Measurements from ENCODE around the gene RNF217. TPM values are rescaled to one million over a fixed set of nuclear protein-coding genes. Genes with fewer than 3 reads are reported as not detected.

Gene RNF217
- total RNA-seq, 1 donor from 2014 or later, result 25.5 TPM

- Histone ChIP-seq H3K9me3 (no peaks in the 10 kb centered on the region), H3K27me3 (ENCODE audit: low read depth) (no peaks in the 10 kb centered on the region), H3K27ac (no peak overlapping the region), H3K4me3 (no peak overlapping the region), H3K4me1 (peaks cover 36% of the 10 kb centered on the region), H3K36me3 (peaks cover 20% of the 10 kb centered on the region)
- intact Hi-C loops (cut with DNase I), result no loop called here
- DNase-seq (no peak), ATAC-seq (no peak)
- TF ChIP-seq, protein P1, sequence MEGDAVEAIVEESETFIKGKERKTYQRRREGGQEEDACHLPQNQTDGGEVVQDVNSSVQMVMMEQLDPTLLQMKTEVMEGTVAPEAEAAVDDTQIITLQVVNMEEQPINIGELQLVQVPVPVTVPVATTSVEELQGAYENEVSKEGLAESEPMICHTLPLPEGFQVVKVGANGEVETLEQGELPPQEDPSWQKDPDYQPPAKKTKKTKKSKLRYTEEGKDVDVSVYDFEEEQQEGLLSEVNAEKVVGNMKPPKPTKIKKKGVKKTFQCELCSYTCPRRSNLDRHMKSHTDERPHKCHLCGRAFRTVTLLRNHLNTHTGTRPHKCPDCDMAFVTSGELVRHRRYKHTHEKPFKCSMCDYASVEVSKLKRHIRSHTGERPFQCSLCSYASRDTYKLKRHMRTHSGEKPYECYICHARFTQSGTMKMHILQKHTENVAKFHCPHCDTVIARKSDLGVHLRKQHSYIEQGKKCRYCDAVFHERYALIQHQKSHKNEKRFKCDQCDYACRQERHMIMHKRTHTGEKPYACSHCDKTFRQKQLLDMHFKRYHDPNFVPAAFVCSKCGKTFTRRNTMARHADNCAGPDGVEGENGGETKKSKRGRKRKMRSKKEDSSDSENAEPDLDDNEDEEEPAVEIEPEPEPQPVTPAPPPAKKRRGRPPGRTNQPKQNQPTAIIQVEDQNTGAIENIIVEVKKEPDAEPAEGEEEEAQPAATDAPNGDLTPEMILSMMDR (IDR thresholded peaks at IDR 0.05), result no peak
Observed at GRCh38 chr6:124967444-124967843, 5.2 kb downstream of the RNF217 start.

GRCh38 chr6:124968401-124968800 lies 6.2 kb downstream of the RNF217 start:
- H3K9me3 ChIP-seq, result no peaks in the 10 kb centered on the region
- ATAC-seq (no peak), DNase-seq (no peak)
- intact Hi-C loops (cut with DNase I), result no loop called here
- H3K27ac ChIP-seq, result no peak overlapping the region
- H3K4me1 ChIP-seq, result peaks cover 36% of the 10 kb centered on the region
- TF ChIP-seq, protein P1 (IDR thresholded peaks at IDR 0.05), result no peak
- no peak overlapping the region for H3K4me3 ChIP-seq
- H3K36me3 ChIP-seq, result peaks cover 26% of the 10 kb centered on the region
- H3K27me3 ChIP-seq (ENCODE audit: low read depth), result no peaks in the 10 kb centered on the region

DNA sequence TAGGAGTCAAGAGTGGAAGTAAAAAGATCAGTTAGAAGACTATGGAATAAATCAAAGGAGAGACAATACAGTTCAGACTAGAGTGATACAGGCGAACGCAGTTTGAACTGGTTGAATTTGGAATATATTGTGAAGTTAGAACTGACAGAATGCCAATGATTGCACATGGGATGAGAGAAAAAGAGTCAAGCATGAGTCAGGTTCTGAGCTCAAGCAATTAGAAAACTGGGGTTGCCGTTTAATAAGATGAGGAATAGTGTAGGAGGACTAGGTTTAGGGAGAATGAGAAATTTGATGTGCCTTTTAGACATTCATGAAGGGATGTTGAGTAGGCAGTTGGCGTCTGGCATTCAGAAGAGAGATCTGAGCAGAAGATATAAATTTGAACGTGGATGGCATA lies 8.0 kb downstream of the RNF217 start:
- TF ChIP-seq, protein P1 (IDR thresholded peaks at IDR 0.05), result no peak
- H3K9me3 ChIP-seq, result no peaks in the 10 kb centered on the region
- no peak for ATAC-seq

DNA sequence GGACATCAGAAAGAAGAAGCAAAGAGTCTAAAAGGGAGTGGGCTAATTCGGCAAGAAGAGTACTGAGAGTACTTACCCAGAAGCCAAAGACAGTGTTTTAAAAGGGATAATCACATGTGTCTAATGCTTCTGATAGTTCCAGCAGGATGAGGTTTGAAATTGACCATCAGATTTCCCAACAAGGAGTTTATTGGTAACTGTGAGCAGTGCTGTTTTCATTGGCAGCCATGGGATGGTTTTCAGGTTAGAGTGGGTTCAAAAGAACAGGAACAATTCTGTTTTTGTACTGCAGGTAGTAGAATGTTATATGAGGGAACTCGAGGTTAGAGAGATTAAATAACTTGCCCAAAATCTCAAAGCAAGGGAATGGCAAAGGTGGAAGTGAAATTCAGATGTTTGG lies 8.5 kb downstream of the RNF217 start:
- TF ChIP-seq, protein P1 (IDR thresholded peaks at IDR 0.05), result no peak
- H3K36me3 ChIP-seq, result peaks cover 34% of the 10 kb centered on the region
- DNase-seq (no peak), ATAC-seq (no peak)
- H3K27me3 ChIP-seq (ENCODE audit: low read depth), result no peaks in the 10 kb centered on the region
- H3K4me1 ChIP-seq, result peaks cover 18% of the 10 kb centered on the region
- no peaks in the 10 kb centered on the region for H3K9me3 ChIP-seq
- intact Hi-C loops (cut with DNase I), result no loop called here
- no peak overlapping the region for H3K4me3 ChIP-seq
- no peak overlapping the region for H3K27ac ChIP-seq

More for the DNA sequence above, 8.0 kb downstream of the RNF217 start:
- no peak for DNase-seq
- Histone ChIP-seq H3K27me3 (ENCODE audit: low read depth) (no peaks in the 10 kb centered on the region), H3K27ac (no peak overlapping the region), H3K36me3 (peaks cover 34% of the 10 kb centered on the region), H3K4me1 (peaks cover 22% of the 10 kb centered on the region), H3K4me3 (no peak overlapping the region)
- intact Hi-C loops (cut with DNase I), result no loop called here

DNA sequence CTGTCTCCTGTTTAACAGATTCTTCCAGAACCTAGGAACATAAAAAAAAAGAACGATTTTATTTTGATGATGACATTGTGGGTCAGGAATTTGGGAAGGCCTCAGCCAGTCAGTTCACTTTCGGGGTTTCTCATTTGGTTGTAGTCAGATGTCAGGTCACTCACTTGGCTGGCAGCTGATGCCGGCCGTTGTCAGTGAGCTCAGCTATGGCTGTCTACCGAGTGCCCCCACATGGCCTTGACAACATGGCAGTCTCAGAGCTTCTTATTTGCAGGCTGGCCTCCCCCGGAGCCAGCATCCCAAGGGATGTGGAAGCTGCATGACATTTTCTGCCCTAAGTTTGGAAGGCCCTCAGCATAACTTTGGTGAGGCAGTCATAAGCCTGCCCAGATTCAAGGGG lies 11.5 kb downstream of the RNF217 start:
- Histone ChIP-seq H3K27ac (no peak overlapping the region), H3K9me3 (peaks cover 8% of the 10 kb centered on the region), H3K27me3 (ENCODE audit: low read depth) (no peaks in the 10 kb centered on the region), H3K36me3 (peaks cover 37% of the 10 kb centered on the region), H3K4me1 (peaks cover 3% of the 10 kb centered on the region), H3K4me3 (no peak overlapping the region)
- TF ChIP-seq, protein P1 (IDR thresholded peaks at IDR 0.05), result no peak
- DNase-seq, result no peak
- ATAC-seq, result no peak
- intact Hi-C loops (cut with DNase I), result no loop called here
